ENCODE data around the gene PSMD9.
A peak's percentile ranks its signal among the peaks of the same experiment; 100 is the strongest.

PSMD9 gene

DNA sequence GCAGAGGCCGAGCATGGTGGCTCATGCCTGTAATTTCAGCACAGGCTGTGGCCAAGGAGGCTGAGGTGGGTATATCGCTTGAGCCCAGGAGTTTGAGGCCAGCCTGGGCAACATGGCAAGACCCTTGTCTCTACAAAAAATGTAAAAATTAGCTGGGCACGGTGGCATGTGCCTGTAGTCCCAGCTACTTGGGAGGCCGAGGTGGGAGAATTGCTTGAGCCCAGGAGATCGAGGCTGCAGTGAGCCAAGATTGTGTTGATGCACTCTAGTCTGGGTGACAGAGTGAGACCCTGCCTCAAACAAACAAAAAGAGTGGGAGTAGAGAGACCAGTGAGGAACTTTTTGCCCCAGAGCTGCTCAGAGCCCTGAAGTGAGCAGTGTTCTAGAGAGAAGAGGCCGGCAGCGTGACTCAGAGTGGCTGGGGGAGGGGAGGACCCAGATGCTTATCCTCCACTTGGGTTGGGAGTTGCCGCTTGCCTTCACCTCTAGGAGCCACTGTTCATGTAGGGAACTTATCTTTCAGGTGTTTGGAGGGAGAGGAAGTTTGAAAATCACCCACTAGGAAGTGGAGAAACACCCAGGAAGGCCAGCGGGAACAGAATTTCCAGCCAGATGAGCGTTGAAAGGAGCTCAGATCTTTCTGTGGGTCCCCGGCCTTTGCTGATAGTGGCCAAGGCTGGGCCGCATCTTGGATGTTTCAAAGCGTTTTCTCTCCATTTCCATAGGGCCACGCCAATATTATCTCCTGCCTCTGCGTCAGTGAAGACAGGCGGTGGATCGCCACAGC lies 45.1 kb downstream of the PSMD9 start:
- H3K4me3 ChIP-seq (replicated peaks in 1 of 2; ENCODE audit: low read depth in 2 of 2, low read length in 2 of 2) = no peak overlapping the region
- peak; percentile 29 to 36 for DNase-seq (ENCODE audit: low read depth in 2 of 2)
- TF ChIP-seq, protein P1, sequence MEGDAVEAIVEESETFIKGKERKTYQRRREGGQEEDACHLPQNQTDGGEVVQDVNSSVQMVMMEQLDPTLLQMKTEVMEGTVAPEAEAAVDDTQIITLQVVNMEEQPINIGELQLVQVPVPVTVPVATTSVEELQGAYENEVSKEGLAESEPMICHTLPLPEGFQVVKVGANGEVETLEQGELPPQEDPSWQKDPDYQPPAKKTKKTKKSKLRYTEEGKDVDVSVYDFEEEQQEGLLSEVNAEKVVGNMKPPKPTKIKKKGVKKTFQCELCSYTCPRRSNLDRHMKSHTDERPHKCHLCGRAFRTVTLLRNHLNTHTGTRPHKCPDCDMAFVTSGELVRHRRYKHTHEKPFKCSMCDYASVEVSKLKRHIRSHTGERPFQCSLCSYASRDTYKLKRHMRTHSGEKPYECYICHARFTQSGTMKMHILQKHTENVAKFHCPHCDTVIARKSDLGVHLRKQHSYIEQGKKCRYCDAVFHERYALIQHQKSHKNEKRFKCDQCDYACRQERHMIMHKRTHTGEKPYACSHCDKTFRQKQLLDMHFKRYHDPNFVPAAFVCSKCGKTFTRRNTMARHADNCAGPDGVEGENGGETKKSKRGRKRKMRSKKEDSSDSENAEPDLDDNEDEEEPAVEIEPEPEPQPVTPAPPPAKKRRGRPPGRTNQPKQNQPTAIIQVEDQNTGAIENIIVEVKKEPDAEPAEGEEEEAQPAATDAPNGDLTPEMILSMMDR (IDR thresholded peaks at IDR 0.05; ENCODE audit: low read depth, low read length) = peak; percentile 7

DNA sequence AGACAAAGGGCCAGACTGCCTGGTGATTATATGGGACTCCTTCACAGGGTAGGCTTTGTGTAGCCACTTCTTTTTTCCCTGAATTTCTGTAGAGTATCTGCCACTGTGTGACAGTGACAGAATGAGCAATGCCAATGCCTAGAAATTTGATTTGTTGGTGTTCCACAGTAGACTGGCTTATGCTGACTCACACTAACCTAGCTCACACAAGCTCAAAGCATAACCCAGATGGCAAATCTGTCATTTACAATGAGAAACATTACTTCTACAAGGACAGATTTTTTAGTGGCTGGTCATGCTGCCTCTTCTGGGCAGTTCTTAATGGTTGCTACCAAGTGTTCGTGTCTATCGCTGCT lies 45.7 kb downstream of the PSMD9 start:
- TF ChIP-seq, protein P1 (IDR thresholded peaks at IDR 0.05; ENCODE audit: low read depth, low read length) = no peak
- no peak overlapping the region for H3K4me3 ChIP-seq (replicated peaks in 1 of 2; ENCODE audit: low read depth in 2 of 2, low read length in 2 of 2)
- DNase-seq (ENCODE audit: low read depth in 2 of 2) = no peak

DNA sequence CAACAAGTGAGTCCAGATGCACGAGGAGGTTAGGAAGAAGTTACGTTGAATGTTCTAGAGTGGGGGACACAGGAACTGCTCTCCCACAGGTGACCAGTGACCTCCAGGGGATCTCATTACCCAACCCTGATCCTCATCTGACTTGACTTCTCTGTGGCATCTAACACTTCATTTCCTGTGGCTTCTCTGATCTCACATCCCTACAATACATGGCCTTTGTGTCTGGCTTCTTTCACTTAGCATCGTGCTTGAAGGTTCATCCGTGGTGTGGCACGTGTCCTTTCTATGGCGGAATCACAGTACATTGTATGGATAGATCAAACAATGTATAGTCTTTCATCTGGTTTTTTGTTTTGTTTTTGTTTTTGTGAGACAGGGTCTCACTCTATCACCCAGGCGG lies 49.1 kb downstream of the PSMD9 start:
- DNase-seq (ENCODE audit: low read depth in 2 of 2) = no peak

DNA sequence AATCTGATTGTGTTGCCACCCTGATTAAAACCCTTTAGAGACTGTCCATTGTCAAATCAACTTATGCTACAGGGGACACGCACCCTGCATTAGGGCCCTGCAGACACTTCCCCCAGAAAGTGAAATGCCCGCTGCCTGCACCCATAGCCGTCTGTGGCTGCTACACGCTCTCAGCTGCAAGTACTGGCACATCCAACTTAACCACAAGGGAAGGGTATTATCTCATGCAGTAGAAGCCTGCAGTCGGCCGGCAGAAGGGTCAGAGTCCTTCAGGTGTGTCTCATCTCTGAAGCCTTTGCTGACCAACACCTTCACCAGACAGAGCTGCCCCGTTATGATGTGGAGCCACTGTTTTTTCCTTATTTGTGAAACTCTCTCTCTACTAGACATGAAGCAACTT lies 50.6 kb downstream of the PSMD9 start:
- no peak overlapping the region for H3K4me3 ChIP-seq (replicated peaks in 1 of 2; ENCODE audit: low read depth in 2 of 2, low read length in 2 of 2)
- TF ChIP-seq, protein P1 (IDR thresholded peaks at IDR 0.05; ENCODE audit: low read depth, low read length) = no peak
- DNase-seq (ENCODE audit: low read depth in 2 of 2) = no peak

More for the DNA sequence above, 49.1 kb downstream of the PSMD9 start:
- TF ChIP-seq, protein P1 (IDR thresholded peaks at IDR 0.05; ENCODE audit: low read depth, low read length) = no peak
- H3K4me3 ChIP-seq (replicated peaks in 1 of 2; ENCODE audit: low read depth in 2 of 2, low read length in 2 of 2) = no peak overlapping the region

DNA sequence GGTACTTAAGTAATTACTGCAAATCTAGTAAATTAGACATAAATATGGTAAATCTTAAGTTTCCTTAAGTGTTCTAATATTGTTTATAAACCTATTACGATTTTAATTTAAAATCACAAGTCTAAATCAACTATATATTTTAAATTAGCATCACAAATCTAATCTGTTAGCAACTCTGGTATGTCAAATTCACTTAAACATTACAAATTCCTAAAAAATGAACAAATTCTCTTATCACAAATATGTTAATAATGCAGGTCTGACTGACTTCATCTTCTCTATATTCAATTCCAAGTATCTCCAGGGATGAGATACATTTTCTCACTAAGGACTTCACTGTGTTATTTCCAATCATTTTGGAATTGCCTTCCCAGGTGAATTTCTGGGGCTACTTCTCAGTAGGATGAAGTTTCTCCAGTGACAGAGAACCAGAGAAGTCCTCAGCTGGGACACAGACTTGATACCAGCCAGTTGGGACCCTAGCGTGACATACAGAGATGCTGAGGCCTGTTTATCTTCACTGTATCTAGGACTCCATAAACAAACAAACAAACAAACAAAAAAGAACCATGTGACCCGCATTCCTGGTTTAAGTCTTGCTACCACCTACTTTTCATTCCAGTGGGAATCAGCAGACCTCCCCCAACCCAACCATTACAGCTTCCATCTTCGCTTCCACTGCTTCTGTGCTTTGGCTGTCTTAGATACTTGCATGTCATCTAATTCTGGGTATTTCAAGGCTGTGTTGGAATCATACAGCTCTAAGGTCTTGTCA lies 51.6 kb downstream of the PSMD9 start:
- no peak for DNase-seq (ENCODE audit: low read depth in 2 of 2)
- TF ChIP-seq, protein P1 (IDR thresholded peaks at IDR 0.05; ENCODE audit: low read depth, low read length) = no peak
- no peak overlapping the region for H3K4me3 ChIP-seq (replicated peaks in 1 of 2; ENCODE audit: low read depth in 2 of 2, low read length in 2 of 2)

DNA sequence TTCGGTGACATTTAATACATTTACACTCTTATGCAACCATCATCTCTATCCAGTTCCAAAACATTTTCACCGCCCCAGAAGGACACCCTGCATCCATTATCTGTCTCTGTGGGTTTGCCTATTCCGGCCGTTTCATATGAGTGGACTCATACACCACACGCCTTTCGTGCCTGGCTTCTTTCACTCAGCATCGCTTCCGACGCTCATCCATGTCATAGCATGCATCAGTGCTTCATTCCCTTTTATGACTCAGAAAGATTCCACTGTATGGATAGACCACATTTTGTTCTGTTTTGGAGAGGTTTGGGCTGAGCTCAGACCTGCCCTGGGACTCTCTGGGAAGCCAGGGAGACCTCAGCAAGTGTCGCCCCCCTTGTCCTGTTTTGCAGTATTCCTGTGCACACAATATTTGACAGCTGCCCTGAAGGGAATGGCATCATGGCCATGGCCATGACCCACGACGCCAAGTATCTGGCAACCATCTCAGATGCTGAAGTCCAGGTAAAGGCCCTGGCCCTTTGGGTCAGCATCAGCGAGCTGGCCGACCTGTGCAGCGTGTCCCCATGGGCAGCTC lies 53.6 kb downstream of the PSMD9 start:
- DNase-seq (ENCODE audit: low read depth in 2 of 2) = peak; percentile 78 to 85
- no peak overlapping the region for H3K4me3 ChIP-seq (replicated peaks in 1 of 2; ENCODE audit: low read depth in 2 of 2, low read length in 2 of 2)
- TF ChIP-seq, protein P1 (IDR thresholded peaks at IDR 0.05; ENCODE audit: low read depth, low read length) = no peak
